Measurements from ENCODE around the gene SPACA5B. TPM values are rescaled to one million over a fixed set of nuclear protein-coding genes. Genes with fewer than 3 reads are reported as not detected.

SPACA5B gene
- polyA plus RNA-seq, 1 donor (not counting 4 experiments of a cell fraction or from before 2014, with no cell fraction given) = not detected

DNA sequence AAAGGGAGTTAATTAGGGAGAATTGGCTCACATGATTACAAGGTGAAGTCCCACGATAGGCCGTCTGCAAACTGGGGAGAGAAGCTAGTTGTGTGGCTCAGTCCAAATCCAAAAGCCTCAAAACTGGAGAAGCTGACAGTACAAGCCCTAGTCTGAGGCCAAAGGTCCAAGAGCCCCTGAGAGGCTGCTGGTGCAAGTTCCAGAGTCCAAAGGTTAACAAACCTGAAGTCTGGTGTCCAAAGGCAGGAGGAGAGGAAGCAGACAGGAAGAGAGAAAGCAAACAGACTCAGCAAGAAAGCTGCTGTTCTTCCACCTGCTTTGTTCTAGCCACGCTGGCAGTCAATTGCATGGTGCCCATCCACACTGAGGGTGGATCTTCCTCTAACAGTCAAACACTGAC is 29.0 kb upstream of the SPACA5B start:
- dilution Hi-C loops (cut with MboI; ENCODE audit: extremely low pct_ligation_motif_present, low sequenced_read_pairs) = no loop called here
- FAIRE-seq = no peak
- H3K9me1 ChIP-seq (ENCODE audit: control insufficient read depth, extremely low read depth, insufficient read depth, low read length) = no peaks in the 10 kb centered on the region

DNA sequence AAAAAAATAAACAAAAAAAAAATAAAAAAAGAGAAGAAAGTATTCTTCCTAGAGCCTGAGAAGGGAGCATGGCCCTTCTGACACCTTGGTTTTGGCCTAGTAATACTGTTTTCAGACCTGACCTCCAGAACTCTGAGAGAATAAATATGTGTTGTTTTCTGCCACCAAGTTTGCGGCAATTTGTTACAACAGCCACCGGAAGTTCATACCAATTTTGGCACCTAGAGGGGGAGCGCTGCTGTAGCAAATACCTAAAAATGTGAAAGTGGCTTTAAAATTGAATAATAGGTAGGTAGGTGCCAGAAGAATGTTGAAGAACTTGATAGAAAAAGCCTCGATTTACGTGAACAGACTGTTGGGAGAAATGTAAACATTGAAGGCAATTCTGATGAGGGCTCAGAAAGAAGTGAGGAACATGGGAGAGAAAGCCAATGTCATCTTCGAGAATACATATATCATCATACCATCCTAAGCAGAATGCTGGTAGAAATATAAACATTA is 27.5 kb upstream of the SPACA5B start:
- no peak for TF ChIP-seq EZH2 (IDR thresholded peaks at IDR 0.05; ENCODE audit: low read length)
- TF ChIP-seq, protein P1, sequence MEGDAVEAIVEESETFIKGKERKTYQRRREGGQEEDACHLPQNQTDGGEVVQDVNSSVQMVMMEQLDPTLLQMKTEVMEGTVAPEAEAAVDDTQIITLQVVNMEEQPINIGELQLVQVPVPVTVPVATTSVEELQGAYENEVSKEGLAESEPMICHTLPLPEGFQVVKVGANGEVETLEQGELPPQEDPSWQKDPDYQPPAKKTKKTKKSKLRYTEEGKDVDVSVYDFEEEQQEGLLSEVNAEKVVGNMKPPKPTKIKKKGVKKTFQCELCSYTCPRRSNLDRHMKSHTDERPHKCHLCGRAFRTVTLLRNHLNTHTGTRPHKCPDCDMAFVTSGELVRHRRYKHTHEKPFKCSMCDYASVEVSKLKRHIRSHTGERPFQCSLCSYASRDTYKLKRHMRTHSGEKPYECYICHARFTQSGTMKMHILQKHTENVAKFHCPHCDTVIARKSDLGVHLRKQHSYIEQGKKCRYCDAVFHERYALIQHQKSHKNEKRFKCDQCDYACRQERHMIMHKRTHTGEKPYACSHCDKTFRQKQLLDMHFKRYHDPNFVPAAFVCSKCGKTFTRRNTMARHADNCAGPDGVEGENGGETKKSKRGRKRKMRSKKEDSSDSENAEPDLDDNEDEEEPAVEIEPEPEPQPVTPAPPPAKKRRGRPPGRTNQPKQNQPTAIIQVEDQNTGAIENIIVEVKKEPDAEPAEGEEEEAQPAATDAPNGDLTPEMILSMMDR (optimal IDR thresholded peaks at IDR 0.05 in 1 of 3, IDR thresholded peaks at IDR 0.05 in 1 of 3, conservative IDR thresholded peaks at IDR 0.05 in 1 of 3; ENCODE audit: extremely low read depth in 1 of 3, insufficient read depth in 2 of 3, low read length in 3 of 3) = no peak
- H3K79me2 ChIP-seq (ENCODE audit: control insufficient read depth, insufficient read depth, low read length) = no peaks in the 10 kb centered on the region
- no peaks in the 10 kb centered on the region for H4K20me1 ChIP-seq (ENCODE audit: control insufficient read depth, extremely low read depth, insufficient read depth, low read length)
- no peaks in the 10 kb centered on the region for H3K36me3 ChIP-seq (ENCODE audit: control insufficient read depth in 2 of 2, extremely low read depth in 1 of 2, insufficient read depth in 2 of 2, low read length in 2 of 2)
- no peak overlapping the region for H3K9ac ChIP-seq (ENCODE audit: control insufficient read depth, extremely low read depth, insufficient read depth, low read length)
- H3K27me3 ChIP-seq (ENCODE audit: control insufficient read depth, extremely low read depth, insufficient read depth, low read length) = no peaks in the 10 kb centered on the region
- no peak overlapping the region for H3K4me3 ChIP-seq (ENCODE audit: control insufficient read depth in 2 of 3, extremely low read depth in 1 of 3, insufficient read depth in 2 of 3, low read depth in 1 of 3, low read length in 3 of 3)
- H3K4me1 ChIP-seq (ENCODE audit: control insufficient read depth, extremely low read depth, insufficient read depth, low read length) = no peaks in the 10 kb centered on the region
- no peak overlapping the region for H3K27ac ChIP-seq (ENCODE audit: control insufficient read depth, insufficient read depth, low read length)
- dilution Hi-C loops (cut with MboI; ENCODE audit: extremely low pct_ligation_motif_present, low sequenced_read_pairs) = no loop called here
- DNase-seq (ENCODE audit: low read depth, low spot score) (no peak), FAIRE-seq (no peak)
- no peaks in the 10 kb centered on the region for H3K9me1 ChIP-seq (ENCODE audit: control insufficient read depth, extremely low read depth, insufficient read depth, low read length)
- H2AFZ ChIP-seq (ENCODE audit: control insufficient read depth, low read length) = no peak overlapping the region
- no peak overlapping the region for H3K4me2 ChIP-seq (ENCODE audit: control insufficient read depth, extremely low read depth, insufficient read depth, low read depth, low read length)
- no peaks in the 10 kb centered on the region for H3K9me3 ChIP-seq (ENCODE audit: control insufficient read depth, low read depth, low read length)

More for the DNA sequence above, 29.0 kb upstream of the SPACA5B start:
- no peaks in the 10 kb centered on the region for H3K27me3 ChIP-seq (ENCODE audit: control insufficient read depth, extremely low read depth, insufficient read depth, low read length)
- H3K4me2 ChIP-seq (ENCODE audit: control insufficient read depth, extremely low read depth, insufficient read depth, low read depth, low read length) = no peak overlapping the region
- no peaks in the 10 kb centered on the region for H3K4me1 ChIP-seq (ENCODE audit: control insufficient read depth, extremely low read depth, insufficient read depth, low read length)
- no peaks in the 10 kb centered on the region for H3K79me2 ChIP-seq (ENCODE audit: control insufficient read depth, insufficient read depth, low read length)
- H2AFZ ChIP-seq (ENCODE audit: control insufficient read depth, low read length) = no peak overlapping the region
- H3K9ac ChIP-seq (ENCODE audit: control insufficient read depth, extremely low read depth, insufficient read depth, low read length) = no peak overlapping the region
- TF ChIP-seq EZH2 (IDR thresholded peaks at IDR 0.05; ENCODE audit: low read length) = no peak
- TF ChIP-seq, protein P1 (optimal IDR thresholded peaks at IDR 0.05 in 1 of 3, IDR thresholded peaks at IDR 0.05 in 1 of 3, conservative IDR thresholded peaks at IDR 0.05 in 1 of 3; ENCODE audit: extremely low read depth in 1 of 3, insufficient read depth in 2 of 3, low read length in 3 of 3) = no peak
- no peaks in the 10 kb centered on the region for H4K20me1 ChIP-seq (ENCODE audit: control insufficient read depth, extremely low read depth, insufficient read depth, low read length)
- H3K36me3 ChIP-seq (ENCODE audit: control insufficient read depth in 2 of 2, extremely low read depth in 1 of 2, insufficient read depth in 2 of 2, low read length in 2 of 2) = no peaks in the 10 kb centered on the region
- no peaks in the 10 kb centered on the region for H3K9me3 ChIP-seq (ENCODE audit: control insufficient read depth, low read depth, low read length)
- no peak overlapping the region for H3K27ac ChIP-seq (ENCODE audit: control insufficient read depth, insufficient read depth, low read length)
- no peak overlapping the region for H3K4me3 ChIP-seq (ENCODE audit: control insufficient read depth in 2 of 3, extremely low read depth in 1 of 3, insufficient read depth in 2 of 3, low read depth in 1 of 3, low read length in 3 of 3)
- no peak for DNase-seq (ENCODE audit: low read depth, low spot score)
